Hepatocyte (in vitro differentiated cells): ENCODE data around the gene FRMD4B. TPM values are rescaled to one million over a fixed set of nuclear protein-coding genes. Genes with fewer than 3 reads are reported as not detected.

Experiments
- DNase-seq: peaks from one replicate; pipeline ENCODE4 v3.0.0-alpha.2; 2016; ENCODE audit warnings: low spot score
- H2AFZ ChIP-seq: fragments of 200-600 bp; sonication (generic); 2 replicates; pipeline ENCODE4 v1.6.0; 2016; ENCODE audit warnings: antibody characterized with exemption, mild to moderate bottlenecking
- H3K27ac ChIP-seq: fragments of 200-600 bp; sonication (generic); 2 replicates; pipeline ENCODE4 v1.5.1; 2016; ENCODE audit warnings: mild to moderate bottlenecking
- H3K27me3 ChIP-seq: fragments of 200-600 bp; sonication (generic); 2 replicates; pipeline ENCODE4 v1.6.1; 2016
- H3K36me3 ChIP-seq: fragments of 200-600 bp; sonication (generic); replicated peaks from 2 replicates; pipeline ENCODE4 v1.5.1; 2016; ENCODE audit warnings: low read depth; ENCODE audit not compliant: insufficient read depth
- H3K4me1 ChIP-seq: fragments of 200-600 bp; sonication (generic); 2 replicates; pipeline ENCODE4 v1.5.1; 2016; ENCODE audit warnings: mild to moderate bottlenecking, moderate library complexity; ENCODE audit not compliant: insufficient read depth
- H3K4me2 ChIP-seq: fragments of 200-600 bp; sonication (generic); 2 replicates; pipeline ENCODE4 v1.6.0; 2016
- H3K4me3 ChIP-seq: fragments of 200-600 bp; sonication (generic); 2 replicates; pipeline ENCODE4 v1.5.1; 2016; ENCODE audit warnings: mild to moderate bottlenecking
- H3K79me2 ChIP-seq: fragments of 200-600 bp; sonication (generic); 2 replicates; pipeline ENCODE4 v1.6.0; 2017; ENCODE audit warnings: mild to moderate bottlenecking
- H3K9me2 ChIP-seq: fragments of 200-600 bp; sonication (generic); replicated peaks from 2 replicates; pipeline ENCODE4 v1.6.0; 2017; ENCODE audit warnings: mild to moderate bottlenecking; ENCODE audit not compliant: insufficient read depth
- H3K9me3 ChIP-seq: fragments of 200-600 bp; sonication (generic); 2 replicates; pipeline ENCODE4 v1.5.1; 2016; ENCODE audit warnings: low read depth, mild to moderate bottlenecking
- H4K20me1 ChIP-seq: fragments of 200-600 bp; sonication (generic); 2 replicates; pipeline ENCODE4 v1.6.0; 2016; ENCODE audit warnings: mild to moderate bottlenecking; ENCODE audit not compliant: insufficient read depth, poor library complexity, severe bottlenecking
- EZH2 ChIP-seq: fragments of 200-600 bp; sonication (generic); IDR thresholded peaks from 2 replicates; pipeline ENCODE4 v1.6.1; 2016; ENCODE audit warnings: antibody characterized with exemption, mild to moderate bottlenecking, borderline replicate concordance
- EZH2phosphoT487 ChIP-seq: fragments of 200-600 bp; sonication (generic); IDR thresholded peaks from one replicate; pipeline ENCODE4 v1.6.1; 2018; ENCODE audit warnings: antibody characterized with exemption, mild to moderate bottlenecking, low read depth, moderate library complexity; ENCODE audit not compliant: unreplicated experiment, severe bottlenecking
- WGBS: methylation state at CpG from one replicate; pipeline ENCODE4 v1.1.6; 2016; ENCODE audit warnings: low lambda C conversion rate; ENCODE audit errors: missing lambda C conversion rate; 5-methylcytosine and 5-hydroxymethylcytosine counted together
- polyA plus RNA-seq: library from polyadenylated mRNA; unstranded; fragments of >200 nt; fragmentation: Nextera tagmentation; extraction: Ambion mirVana; gene quantifications from 2 replicates; pipeline ENCODE4 v1.2.1, GENCODE V29; 2016
- total RNA-seq: library from RNA; depleted of rRNA; stranded (reverse); fragments of >200 nt; gene quantifications from 2 replicates; pipeline ENCODE4 v1.2.3, GENCODE V29; 2014
- TF ChIP-seq, protein P1 (sequence below): fragments of 200-600 bp; sonication (generic); IDR thresholded peaks from 2 replicates; pipeline ENCODE4 v1.5.1; 2016; ENCODE audit warnings: antibody characterized with exemption, mild to moderate bottlenecking; ENCODE audit not compliant: poor library complexity

The FRMD4B gene
- total and polyA plus RNA-seq, 2 experiments from 2014 or later, result 10.8 to 28.1 TPM

DNA sequence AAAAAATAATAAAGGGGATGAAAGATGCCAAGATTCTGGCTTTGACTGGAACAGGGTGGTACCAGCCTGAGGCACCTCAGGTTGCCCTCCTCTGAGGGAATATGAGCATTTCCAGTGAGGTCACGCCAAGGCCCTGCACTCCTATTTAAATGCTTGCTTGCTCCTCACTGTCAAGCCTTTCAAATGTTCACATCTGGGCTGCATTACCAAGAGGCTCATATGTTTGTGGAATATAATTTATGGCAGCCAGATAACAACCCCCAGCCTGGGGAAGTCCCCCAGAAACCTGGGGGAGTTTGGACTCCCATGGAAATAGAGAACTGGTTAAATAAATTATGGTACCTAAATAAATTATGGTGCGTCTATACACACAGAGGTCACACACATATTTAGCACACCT, 88.4 kb downstream of the FRMD4B start:
- Histone ChIP-seq H3K36me3 (no peaks in the 10 kb centered on the region), H4K20me1 (no peaks in the 10 kb centered on the region), H3K27me3 (no peaks in the 10 kb centered on the region), H2AFZ (no peak overlapping the region), H3K4me1 (peaks cover 26% of the 10 kb centered on the region), H3K9me3 (no peaks in the 10 kb centered on the region), H3K27ac (peak overlapping the region; percentile 58), H3K4me2 (no peak overlapping the region), H3K9me2 (no peaks in the 10 kb centered on the region), H3K79me2 (no peaks in the 10 kb centered on the region), H3K4me3 (no peak overlapping the region)
- no peak for TF ChIP-seq EZH2phosphoT487
- no peak for TF ChIP-seq EZH2
- TF ChIP-seq, protein P1, sequence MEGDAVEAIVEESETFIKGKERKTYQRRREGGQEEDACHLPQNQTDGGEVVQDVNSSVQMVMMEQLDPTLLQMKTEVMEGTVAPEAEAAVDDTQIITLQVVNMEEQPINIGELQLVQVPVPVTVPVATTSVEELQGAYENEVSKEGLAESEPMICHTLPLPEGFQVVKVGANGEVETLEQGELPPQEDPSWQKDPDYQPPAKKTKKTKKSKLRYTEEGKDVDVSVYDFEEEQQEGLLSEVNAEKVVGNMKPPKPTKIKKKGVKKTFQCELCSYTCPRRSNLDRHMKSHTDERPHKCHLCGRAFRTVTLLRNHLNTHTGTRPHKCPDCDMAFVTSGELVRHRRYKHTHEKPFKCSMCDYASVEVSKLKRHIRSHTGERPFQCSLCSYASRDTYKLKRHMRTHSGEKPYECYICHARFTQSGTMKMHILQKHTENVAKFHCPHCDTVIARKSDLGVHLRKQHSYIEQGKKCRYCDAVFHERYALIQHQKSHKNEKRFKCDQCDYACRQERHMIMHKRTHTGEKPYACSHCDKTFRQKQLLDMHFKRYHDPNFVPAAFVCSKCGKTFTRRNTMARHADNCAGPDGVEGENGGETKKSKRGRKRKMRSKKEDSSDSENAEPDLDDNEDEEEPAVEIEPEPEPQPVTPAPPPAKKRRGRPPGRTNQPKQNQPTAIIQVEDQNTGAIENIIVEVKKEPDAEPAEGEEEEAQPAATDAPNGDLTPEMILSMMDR, result no peak
- 60% methylated on average over 2 of the region's 2 CpGs for WGBS
- DNase-seq, result no peak

DNA sequence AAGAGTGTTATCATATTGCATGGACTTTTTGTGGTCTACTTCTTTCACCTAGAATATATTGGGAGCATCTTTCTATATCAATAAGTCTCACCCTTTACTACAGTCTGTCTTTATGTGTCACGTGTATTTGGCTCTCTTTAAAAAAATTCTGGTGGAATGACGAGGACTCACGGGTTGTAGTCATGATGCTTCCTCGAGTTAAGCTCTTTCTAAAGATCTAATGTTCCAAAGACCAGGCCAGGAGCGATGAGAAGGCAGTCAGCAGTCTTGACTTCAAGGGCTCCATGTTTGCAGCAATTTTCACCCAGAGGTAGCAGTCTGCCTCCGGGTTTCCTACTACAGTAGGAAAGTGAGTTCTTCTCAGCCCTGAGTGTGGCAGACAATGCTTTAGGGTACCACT, 88.9 kb downstream of the FRMD4B start:
- WGBS, result 73% methylated on average over 6 of the region's 6 CpGs
- Histone ChIP-seq H3K36me3 (no peaks in the 10 kb centered on the region), H3K4me2 (no peak overlapping the region), H3K4me3 (no peak overlapping the region), H3K9me2 (no peaks in the 10 kb centered on the region), H3K27me3 (no peaks in the 10 kb centered on the region), H3K4me1 (peaks cover 26% of the 10 kb centered on the region), H3K9me3 (no peaks in the 10 kb centered on the region), H4K20me1 (no peaks in the 10 kb centered on the region), H2AFZ (no peak overlapping the region), H3K79me2 (no peaks in the 10 kb centered on the region), H3K27ac (peak overlapping the region; percentile 58)
- no peak for DNase-seq
- TF ChIP-seq EZH2 (no peak), EZH2phosphoT487 (no peak)
- TF ChIP-seq, protein P1, result no peak

DNA sequence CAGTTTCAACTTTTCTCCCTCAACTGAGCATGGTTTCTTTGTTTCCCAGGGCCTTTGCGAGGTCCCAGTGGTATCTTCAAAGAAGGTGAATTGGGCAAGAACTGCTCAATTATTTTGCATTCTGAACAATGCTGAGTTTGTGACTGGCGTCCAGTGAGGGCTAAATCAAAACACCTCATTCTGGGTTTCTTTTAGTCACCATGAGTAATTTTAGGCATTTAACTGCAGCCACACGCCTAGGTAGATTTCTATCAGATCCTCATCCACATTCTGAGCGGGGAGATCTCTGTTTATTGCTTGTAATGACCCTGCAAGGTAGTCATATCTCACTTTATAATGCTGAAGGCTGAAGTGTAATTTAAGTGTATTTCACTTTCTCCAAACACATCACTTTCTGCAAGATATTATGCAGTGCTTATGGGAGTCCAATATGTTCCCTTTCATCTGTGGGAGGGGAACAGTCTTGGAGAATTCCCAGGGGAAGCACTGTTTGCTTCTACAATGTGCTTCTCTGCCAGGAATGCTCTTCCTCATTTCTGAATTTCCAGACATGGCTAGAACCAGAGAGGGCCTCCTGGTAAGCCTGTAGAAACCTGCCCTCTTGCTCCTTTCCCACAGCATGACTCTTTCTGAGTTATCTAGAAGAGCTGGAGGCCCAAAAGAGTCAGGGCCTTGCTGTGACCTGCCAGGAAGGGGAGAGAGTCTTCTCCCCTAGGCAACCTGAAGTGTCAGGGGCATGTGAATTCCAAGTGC, 91.7 kb downstream of the FRMD4B start:
- Histone ChIP-seq H3K9me2 (no peaks in the 10 kb centered on the region), H3K36me3 (no peaks in the 10 kb centered on the region), H3K79me2 (no peaks in the 10 kb centered on the region), H3K9me3 (no peaks in the 10 kb centered on the region), H3K4me1 (peaks cover 25% of the 10 kb centered on the region), H3K27ac (peak overlapping the region; percentile 15), H3K27me3 (no peaks in the 10 kb centered on the region), H3K4me3 (no peak overlapping the region), H3K4me2 (no peak overlapping the region), H2AFZ (no peak overlapping the region), H4K20me1 (no peaks in the 10 kb centered on the region)
- WGBS, result 51% methylated on average over 4 of the region's 4 CpGs
- no peak for TF ChIP-seq EZH2phosphoT487
- peak; percentile 43 for DNase-seq

- H3K4me2 ChIP-seq, result no peak overlapping the region
- H3K4me1 ChIP-seq, result peaks cover 23% of the 10 kb centered on the region
- no peaks in the 10 kb centered on the region for H3K27me3 ChIP-seq
- no peak overlapping the region for H2AFZ ChIP-seq
- no peaks in the 10 kb centered on the region for H3K9me3 ChIP-seq
- DNase-seq, result no peak
- no peaks in the 10 kb centered on the region for H3K79me2 ChIP-seq
- no peak overlapping the region for H3K4me3 ChIP-seq
- no peaks in the 10 kb centered on the region for H4K20me1 ChIP-seq
- TF ChIP-seq EZH2phosphoT487, result no peak
- TF ChIP-seq, protein P1, result no peak
- no peak for TF ChIP-seq EZH2
- H3K9me2 ChIP-seq, result no peaks in the 10 kb centered on the region
- no peak overlapping the region for H3K27ac ChIP-seq
- no peaks in the 10 kb centered on the region for H3K36me3 ChIP-seq
- WGBS, result 80% methylated on average over 7 of the region's 7 CpGs
Observed at GRCh38 chr3:69292959-69293574, 92.8 kb downstream of the FRMD4B start.
